ENCODE measurements around the gene WWC1.
"Not testable (repeated sequence)": the region's sequence is repeated elsewhere in the genome, so short reads cannot be mapped to it uniquely, and the experiment has no call there.

The WWC1 gene

GRCh38 chr5:168329302-168329701 is 37.9 kb downstream of the WWC1 start:
- H3K27me3 ChIP-seq (ENCODE audit: control insufficient read depth in 1 of 2, insufficient read depth in 2 of 2, low read length in 2 of 2) = no peaks in the 10 kb centered on the region
- H3K9me3 ChIP-seq (ENCODE audit: control insufficient read depth in 1 of 2, low read length in 2 of 2) = no peaks in the 10 kb centered on the region
- no peak overlapping the region for H3K4me3 ChIP-seq (ENCODE audit: low read depth in 1 of 2, low read length in 2 of 2)
- no peaks in the 10 kb centered on the region for H3K36me3 ChIP-seq (ENCODE audit: control insufficient read depth in 1 of 2, insufficient read depth in 2 of 2, low read length in 2 of 2)
- no peak overlapping the region for H3K9ac ChIP-seq (ENCODE audit: low read depth in 1 of 2, low read length in 2 of 2)
- H3K4me1 ChIP-seq (ENCODE audit: control insufficient read depth in 1 of 2, insufficient read depth in 2 of 2, low read length in 2 of 2) = peaks cover 24 to 28% of the 10 kb centered on the region in 2 donors
- no peak overlapping the region for H3K27ac ChIP-seq (ENCODE audit: low read depth, low read length)

DNA sequence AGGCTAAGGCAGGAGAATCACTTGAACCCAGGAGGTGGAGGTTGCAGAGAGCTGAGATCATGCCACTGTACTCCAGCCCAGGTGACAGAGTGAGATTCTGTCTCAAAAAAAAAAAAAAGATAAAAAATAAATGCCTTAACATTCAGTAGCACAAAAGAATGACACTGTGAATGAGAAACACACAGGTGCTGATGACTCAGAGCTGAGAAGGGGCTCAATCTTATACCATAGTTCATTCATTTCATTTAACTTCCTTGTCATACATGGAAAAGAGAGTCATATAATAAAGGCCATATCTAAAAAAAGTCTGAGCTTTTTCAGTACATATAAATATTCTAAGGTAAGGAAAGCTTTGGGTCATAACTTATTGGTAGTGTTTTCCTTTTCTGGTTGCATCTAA is 40.6 kb downstream of the WWC1 start:
- Histone ChIP-seq H3K4me1 (ENCODE audit: control insufficient read depth in 1 of 2, insufficient read depth in 2 of 2, low read length in 2 of 2) (peaks cover 20 to 21% of the 10 kb centered on the region in 2 donors), H3K27me3 (ENCODE audit: control insufficient read depth in 1 of 2, insufficient read depth in 2 of 2, low read length in 2 of 2) (no peaks in the 10 kb centered on the region), H3K4me3 (ENCODE audit: low read depth in 1 of 2, low read length in 2 of 2) (no peak overlapping the region), H3K27ac (ENCODE audit: low read depth, low read length) (no peak overlapping the region), H3K36me3 (ENCODE audit: control insufficient read depth in 1 of 2, insufficient read depth in 2 of 2, low read length in 2 of 2) (no peaks in the 10 kb centered on the region), H3K9ac (ENCODE audit: low read depth in 1 of 2, low read length in 2 of 2) (no peak overlapping the region), H3K9me3 (ENCODE audit: control insufficient read depth in 1 of 2, low read length in 2 of 2) (no peaks in the 10 kb centered on the region)

DNA sequence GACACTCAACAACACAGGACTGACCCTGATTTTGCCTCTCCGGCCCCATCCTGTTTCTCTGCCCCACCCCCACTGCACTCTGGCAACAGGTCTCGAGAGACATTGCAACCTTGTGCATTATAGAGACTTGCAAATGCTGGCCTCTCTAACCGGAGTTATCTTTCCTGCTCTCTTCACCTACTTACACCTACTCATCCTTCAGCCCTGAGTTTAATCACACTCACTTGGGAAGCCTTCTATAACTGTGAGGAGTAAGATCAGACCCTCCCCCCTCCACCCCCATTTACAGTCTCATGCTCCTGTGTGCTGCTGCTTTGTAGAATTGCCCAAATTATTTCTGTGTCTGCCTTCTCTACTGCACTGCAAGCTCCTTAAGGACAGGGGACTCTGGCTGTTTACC is 42.8 kb downstream of the WWC1 start:
- Histone ChIP-seq H3K27me3 (ENCODE audit: control insufficient read depth in 1 of 2, insufficient read depth in 2 of 2, low read length in 2 of 2) (no peaks in the 10 kb centered on the region), H3K9me3 (ENCODE audit: control insufficient read depth in 1 of 2, low read length in 2 of 2) (no peaks in the 10 kb centered on the region), H3K36me3 (ENCODE audit: control insufficient read depth in 1 of 2, insufficient read depth in 2 of 2, low read length in 2 of 2) (no peaks in the 10 kb centered on the region), H3K9ac (ENCODE audit: low read depth in 1 of 2, low read length in 2 of 2) (no peak overlapping the region), H3K27ac (ENCODE audit: low read depth, low read length) (no peak overlapping the region), H3K4me1 (ENCODE audit: control insufficient read depth in 1 of 2, insufficient read depth in 2 of 2, low read length in 2 of 2) (peaks cover 4% of the 10 kb centered on the region in 2 donors), H3K4me3 (ENCODE audit: low read depth in 1 of 2, low read length in 2 of 2) (no peak overlapping the region)

- H3K27ac ChIP-seq (ENCODE audit: low read depth, low read length) = no peak overlapping the region
- H3K9me3 ChIP-seq (ENCODE audit: control insufficient read depth in 1 of 2, low read length in 2 of 2) = no peaks in the 10 kb centered on the region
- no peaks in the 10 kb centered on the region for H3K36me3 ChIP-seq (ENCODE audit: control insufficient read depth in 1 of 2, insufficient read depth in 2 of 2, low read length in 2 of 2)
- no peak overlapping the region for H3K9ac ChIP-seq (ENCODE audit: low read depth in 1 of 2, low read length in 2 of 2)
- H3K27me3 ChIP-seq (ENCODE audit: control insufficient read depth in 1 of 2, insufficient read depth in 2 of 2, low read length in 2 of 2) = no peaks in the 10 kb centered on the region
- peaks cover 0 to 4% of the 10 kb centered on the region in 2 donors for H3K4me1 ChIP-seq (ENCODE audit: control insufficient read depth in 1 of 2, insufficient read depth in 2 of 2, low read length in 2 of 2)
- H3K4me3 ChIP-seq (ENCODE audit: low read depth in 1 of 2, low read length in 2 of 2) = no peak overlapping the region
Measured at GRCh38 chr5:168334695-168335094, 43.2 kb downstream of the WWC1 start.

GRCh38 chr5:168337361-168337760 is 45.9 kb downstream of the WWC1 start:
- no peak overlapping the region for H3K9ac ChIP-seq (ENCODE audit: low read depth in 1 of 2, low read length in 2 of 2)
- no peak overlapping the region for H3K4me3 ChIP-seq (ENCODE audit: low read depth in 1 of 2, low read length in 2 of 2)
- no peaks in the 10 kb centered on the region for H3K4me1 ChIP-seq (ENCODE audit: control insufficient read depth in 1 of 2, insufficient read depth in 2 of 2, low read length in 2 of 2)
- H3K36me3 ChIP-seq (ENCODE audit: control insufficient read depth in 1 of 2, insufficient read depth in 2 of 2, low read length in 2 of 2) = no peaks in the 10 kb centered on the region
- H3K27me3 ChIP-seq (ENCODE audit: control insufficient read depth in 1 of 2, insufficient read depth in 2 of 2, low read length in 2 of 2) = no peaks in the 10 kb centered on the region
- H3K27ac ChIP-seq (ENCODE audit: low read depth, low read length) = no peak overlapping the region
- H3K9me3 ChIP-seq (ENCODE audit: control insufficient read depth in 1 of 2, low read length in 2 of 2) = no peaks in the 10 kb centered on the region

DNA sequence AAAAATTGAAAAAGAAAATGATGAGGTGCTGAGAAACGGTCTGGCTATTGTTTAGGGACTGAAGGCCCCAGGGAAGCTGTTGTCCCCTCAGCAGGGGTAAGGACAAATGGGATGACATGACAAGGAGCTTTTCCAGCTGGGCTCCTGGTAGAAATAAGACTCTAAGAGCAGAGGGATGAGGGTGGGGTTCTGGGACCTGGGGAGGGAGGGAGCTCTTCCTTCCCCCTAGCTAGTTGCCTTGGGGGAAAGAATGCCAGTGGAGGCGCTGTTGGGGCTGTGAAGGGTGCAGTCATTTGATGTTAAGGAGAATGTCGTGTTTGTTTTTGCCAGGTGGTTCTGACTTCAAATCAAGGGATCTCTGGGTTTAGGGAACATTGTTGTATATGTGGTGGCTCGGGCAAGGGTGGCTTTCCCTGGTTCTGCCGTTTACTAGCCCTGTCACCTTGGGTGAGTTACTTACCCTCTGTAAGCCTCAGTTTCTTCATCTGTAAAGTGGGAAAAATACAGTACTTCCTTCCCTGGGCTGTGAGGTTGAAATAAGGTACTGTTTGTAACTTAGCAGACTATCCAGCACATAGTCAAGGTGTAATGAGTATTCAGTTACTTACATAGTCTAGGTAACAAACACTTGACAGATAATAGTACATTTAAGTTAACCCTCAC is 47.8 kb downstream of the WWC1 start:
- Histone ChIP-seq H3K9me3 (ENCODE audit: control insufficient read depth in 1 of 2, low read length in 2 of 2) (no peaks in the 10 kb centered on the region), H3K36me3 (ENCODE audit: control insufficient read depth in 1 of 2, insufficient read depth in 2 of 2, low read length in 2 of 2) (no peaks in the 10 kb centered on the region), H3K9ac (ENCODE audit: low read depth in 1 of 2, low read length in 2 of 2) (no peak overlapping the region), H3K4me3 (ENCODE audit: low read depth in 1 of 2, low read length in 2 of 2) (no peak overlapping the region), H3K27me3 (ENCODE audit: control insufficient read depth in 1 of 2, insufficient read depth in 2 of 2, low read length in 2 of 2) (no peaks in the 10 kb centered on the region), H3K4me1 (ENCODE audit: control insufficient read depth in 1 of 2, insufficient read depth in 2 of 2, low read length in 2 of 2) (peaks cover 0 to 4% of the 10 kb centered on the region in 2 donors), H3K27ac (ENCODE audit: low read depth, low read length) (no peak overlapping the region)

DNA sequence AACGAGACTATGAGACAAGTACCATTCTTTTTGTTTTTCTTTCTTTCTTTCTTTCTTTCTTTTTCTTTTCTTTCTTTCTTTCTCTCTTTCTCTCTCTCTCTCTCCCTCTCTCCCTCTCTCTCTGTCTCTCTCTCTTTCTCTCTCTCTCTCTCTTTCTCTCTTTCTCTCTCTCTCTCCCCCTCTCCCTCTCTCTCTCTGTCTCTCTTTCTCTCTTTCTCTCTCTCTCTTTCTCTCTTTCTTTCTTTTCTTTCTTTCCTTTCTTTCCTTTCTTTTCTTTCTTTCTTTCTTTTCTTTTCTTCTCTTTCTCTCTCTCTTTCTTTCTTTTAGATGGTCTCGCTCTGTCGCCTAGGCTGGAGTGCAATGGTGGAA is 48.3 kb downstream of the WWC1 start:
- not testable (repeated sequence) for H3K36me3 ChIP-seq (ENCODE audit: control insufficient read depth in 1 of 2, insufficient read depth in 2 of 2, low read length in 2 of 2); H3K9ac ChIP-seq (ENCODE audit: low read depth in 1 of 2, low read length in 2 of 2); H3K9me3 ChIP-seq (ENCODE audit: control insufficient read depth in 1 of 2, low read length in 2 of 2); H3K27me3 ChIP-seq (ENCODE audit: control insufficient read depth in 1 of 2, insufficient read depth in 2 of 2, low read length in 2 of 2); H3K27ac ChIP-seq (ENCODE audit: low read depth, low read length); H3K4me1 ChIP-seq (ENCODE audit: control insufficient read depth in 1 of 2, insufficient read depth in 2 of 2, low read length in 2 of 2); H3K4me3 ChIP-seq (ENCODE audit: low read depth in 1 of 2, low read length in 2 of 2)

- Histone ChIP-seq H3K9me3 (ENCODE audit: control insufficient read depth in 1 of 2, low read length in 2 of 2) (no peaks in the 10 kb centered on the region), H3K27me3 (ENCODE audit: control insufficient read depth in 1 of 2, insufficient read depth in 2 of 2, low read length in 2 of 2) (no peaks in the 10 kb centered on the region), H3K27ac (ENCODE audit: low read depth, low read length) (no peak overlapping the region), H3K4me3 (ENCODE audit: low read depth in 1 of 2, low read length in 2 of 2) (no peak overlapping the region), H3K4me1 (ENCODE audit: control insufficient read depth in 1 of 2, insufficient read depth in 2 of 2, low read length in 2 of 2) (peaks cover 0 to 4% of the 10 kb centered on the region in 2 donors), H3K9ac (ENCODE audit: low read depth in 1 of 2, low read length in 2 of 2) (no peak overlapping the region), H3K36me3 (ENCODE audit: control insufficient read depth in 1 of 2, insufficient read depth in 2 of 2, low read length in 2 of 2) (no peaks in the 10 kb centered on the region)
Measured at GRCh38 chr5:168340487-168340886, 49.0 kb downstream of the WWC1 start.

- H3K4me1 ChIP-seq (ENCODE audit: control insufficient read depth in 1 of 2, insufficient read depth in 2 of 2, low read length in 2 of 2) = peaks cover 0 to 7% of the 10 kb centered on the region in 2 donors
- no peak overlapping the region for H3K27ac ChIP-seq (ENCODE audit: low read depth, low read length)
- H3K9ac ChIP-seq (ENCODE audit: low read depth in 1 of 2, low read length in 2 of 2) = no peak overlapping the region
- no peaks in the 10 kb centered on the region for H3K36me3 ChIP-seq (ENCODE audit: control insufficient read depth in 1 of 2, insufficient read depth in 2 of 2, low read length in 2 of 2)
- no peaks in the 10 kb centered on the region for H3K9me3 ChIP-seq (ENCODE audit: control insufficient read depth in 1 of 2, low read length in 2 of 2)
- H3K27me3 ChIP-seq (ENCODE audit: control insufficient read depth in 1 of 2, insufficient read depth in 2 of 2, low read length in 2 of 2) = no peaks in the 10 kb centered on the region
- H3K4me3 ChIP-seq (ENCODE audit: low read depth in 1 of 2, low read length in 2 of 2) = no peak overlapping the region
Measured at GRCh38 chr5:168341178-168341577, 49.7 kb downstream of the WWC1 start.

DNA sequence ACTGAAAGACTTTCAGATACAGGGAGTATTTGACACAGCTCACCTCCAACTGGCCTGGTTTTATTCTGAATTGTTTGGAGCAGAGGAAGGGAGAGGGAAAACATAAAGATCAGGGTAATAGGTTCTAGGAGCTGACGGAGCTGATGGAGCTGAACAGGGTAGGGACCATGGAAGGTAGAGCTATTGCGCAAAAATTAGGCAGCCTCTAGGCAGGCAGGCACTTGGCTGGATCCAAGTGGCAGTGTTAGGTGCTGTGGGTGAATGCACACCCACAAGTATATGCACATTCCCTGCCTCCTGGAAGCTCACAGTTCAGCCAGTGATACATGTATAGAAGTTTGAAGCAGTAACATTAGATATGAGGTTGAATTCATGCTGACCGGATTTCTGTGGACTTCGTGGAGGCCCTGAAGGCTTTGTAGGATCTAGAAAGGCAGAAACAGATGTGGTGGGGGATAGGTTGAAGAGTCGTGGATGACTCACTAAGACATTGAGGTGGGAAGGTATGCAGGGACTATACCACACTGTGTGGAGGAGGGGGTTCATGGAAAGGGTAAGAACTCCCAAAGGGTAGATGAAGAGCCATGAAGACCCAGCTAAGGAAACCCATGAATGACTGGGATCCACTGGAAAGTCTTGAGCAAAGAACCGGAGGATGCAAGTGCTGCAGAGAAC is 50.8 kb downstream of the WWC1 start:
- H3K36me3 ChIP-seq (ENCODE audit: control insufficient read depth in 1 of 2, insufficient read depth in 2 of 2, low read length in 2 of 2) = no peaks in the 10 kb centered on the region
- H3K4me1 ChIP-seq (ENCODE audit: control insufficient read depth in 1 of 2, insufficient read depth in 2 of 2, low read length in 2 of 2) = peaks cover 3 to 10% of the 10 kb centered on the region in 2 donors
- H3K4me3 ChIP-seq (ENCODE audit: low read depth in 1 of 2, low read length in 2 of 2) = no peak overlapping the region
- no peak overlapping the region for H3K27ac ChIP-seq (ENCODE audit: low read depth, low read length)
- no peaks in the 10 kb centered on the region for H3K9me3 ChIP-seq (ENCODE audit: control insufficient read depth in 1 of 2, low read length in 2 of 2)
- no peak overlapping the region for H3K9ac ChIP-seq (ENCODE audit: low read depth in 1 of 2, low read length in 2 of 2)
- H3K27me3 ChIP-seq (ENCODE audit: control insufficient read depth in 1 of 2, insufficient read depth in 2 of 2, low read length in 2 of 2) = no peaks in the 10 kb centered on the region

Measured in duodenal mucosa (tissue), 2 donors.